ENCODE results near the gene MTFR1L. TPM values are rescaled to one million over a fixed set of nuclear protein-coding genes. Genes with fewer than 3 reads are reported as not detected.
A peak's percentile ranks its signal among the peaks of the same experiment; 100 is the strongest.

The MTFR1L gene
- total RNA-seq, 1 experiment from 2014 or later, result 26.2 TPM

GRCh38 chr1:25815208-25816111 is 4.3 kb upstream of the MTFR1L start:
- no peaks in the 10 kb centered on the region for H3K9me3 Mint-ChIP-seq (ENCODE audit: unreplicated experiment)
- H3K36me3 Mint-ChIP-seq (ENCODE audit: insufficient read depth, unreplicated experiment), result peaks cover 35% of the 10 kb centered on the region
- Histone ChIP-seq H3K4me3 (ENCODE audit: low read depth, low read length) (no peak overlapping the region), H3K27me3 (replicated peaks; ENCODE audit: control insufficient read depth, insufficient read depth, low read length) (no peaks in the 10 kb centered on the region), H3K36me3 (ENCODE audit: control insufficient read depth, insufficient read depth, low read length) (no peaks in the 10 kb centered on the region), H3K9me3 (no peaks in the 10 kb centered on the region), H3K4me1 (peaks cover 15% of the 10 kb centered on the region)
- intact Hi-C loops (cut with micrococcal nuclease; ENCODE audit: unreplicated experiment), result no loop called here
- no peak for TF ChIP-seq CTCF (IDR thresholded peaks at IDR 0.05; ENCODE audit: insufficient read depth in 1 of 2, low read depth in 1 of 2, low read length in 1 of 2, severe bottlenecking in 1 of 2, unreplicated experiment in 1 of 2)
- CTCF ChIA-PET, result interaction anchor here (0.6 kb wide), 1 partner anchor 189 kb away, joined by 4 read pairs; no protein-coding TSS in a partner anchor
- H3K4me3 Mint-ChIP-seq (ENCODE audit: unreplicated experiment), result no peak overlapping the region
- H3K4me1 Mint-ChIP-seq (ENCODE audit: low read depth, unreplicated experiment), result peaks cover 10% of the 10 kb centered on the region
- H3K27ac Mint-ChIP-seq (ENCODE audit: unreplicated experiment), result no peak overlapping the region
- POLR2A ChIA-PET, result interaction anchor here (0.5 kb wide), 1 partner anchor 77 kb away, joined by 7 read pairs; no protein-coding TSS in a partner anchor
- no peaks in the 10 kb centered on the region for H3K27me3 Mint-ChIP-seq (ENCODE audit: insufficient read depth, unreplicated experiment)
- no peak for DNase-seq
- no TSS peak for BruUV-seq (replicated peaks)

- H3K27me3 Mint-ChIP-seq (ENCODE audit: insufficient read depth, unreplicated experiment), result no peaks in the 10 kb centered on the region
- intact Hi-C loops (cut with micrococcal nuclease; ENCODE audit: unreplicated experiment), result no loop called here
- no peak overlapping the region for H3K4me3 Mint-ChIP-seq (ENCODE audit: unreplicated experiment)
- Histone ChIP-seq H3K9me3 (no peaks in the 10 kb centered on the region), H3K27me3 (replicated peaks; ENCODE audit: control insufficient read depth, insufficient read depth, low read length) (no peaks in the 10 kb centered on the region), H3K36me3 (ENCODE audit: control insufficient read depth, insufficient read depth, low read length) (no peaks in the 10 kb centered on the region), H3K4me1 (peaks cover 15% of the 10 kb centered on the region), H3K4me3 (ENCODE audit: low read depth, low read length) (no peak overlapping the region)
- TF ChIP-seq CTCF (IDR thresholded peaks at IDR 0.05; ENCODE audit: insufficient read depth in 1 of 2, low read depth in 1 of 2, low read length in 1 of 2, severe bottlenecking in 1 of 2, unreplicated experiment in 1 of 2), result no peak
- POLR2A ChIA-PET, result no interaction called here
- CTCF ChIA-PET, result no interaction called here
- peaks cover 16% of the 10 kb centered on the region for H3K4me1 Mint-ChIP-seq (ENCODE audit: low read depth, unreplicated experiment)
- no peaks in the 10 kb centered on the region for H3K9me3 Mint-ChIP-seq (ENCODE audit: unreplicated experiment)
- no TSS peak for BruUV-seq (replicated peaks)
- peaks cover 38% of the 10 kb centered on the region for H3K36me3 Mint-ChIP-seq (ENCODE audit: insufficient read depth, unreplicated experiment)
- H3K27ac Mint-ChIP-seq (ENCODE audit: unreplicated experiment), result no peak overlapping the region
- no peak for DNase-seq
These were observed 3.5 kb upstream of the MTFR1L start for GRCh38 chr1:25816112-25816718.

- intact Hi-C loops (cut with micrococcal nuclease; ENCODE audit: unreplicated experiment), result loop anchor here (2.0 kb wide), 1 partner anchor 71 kb away; no protein-coding TSS in a partner anchor
- ChIA-PET CTCF (interaction anchor here (0.6 to 1.0 kb wide), 3 partner anchors 179 to 323 kb away, joined by 3 to 4 read pairs (median 3); no protein-coding TSS in a partner anchor), POLR2A (no interaction called here)
- Histone ChIP-seq H3K27me3 (replicated peaks; ENCODE audit: control insufficient read depth, insufficient read depth, low read length) (no peaks in the 10 kb centered on the region), H3K36me3 (ENCODE audit: control insufficient read depth, insufficient read depth, low read length) (no peaks in the 10 kb centered on the region), H3K4me1 (peaks cover 15% of the 10 kb centered on the region), H3K9me3 (no peaks in the 10 kb centered on the region), H3K4me3 (ENCODE audit: low read depth, low read length) (no peak overlapping the region; the same call in 1 of the 2 replicates)
- no TSS peak for BruUV-seq (replicated peaks)
- H3K4me1 Mint-ChIP-seq (ENCODE audit: low read depth, unreplicated experiment), result peaks cover 26% of the 10 kb centered on the region
- peak overlapping the region; percentile 97 for H3K27ac Mint-ChIP-seq (ENCODE audit: unreplicated experiment)
- peaks cover 33% of the 10 kb centered on the region for H3K36me3 Mint-ChIP-seq (ENCODE audit: insufficient read depth, unreplicated experiment)
- H3K9me3 Mint-ChIP-seq (ENCODE audit: unreplicated experiment), result no peaks in the 10 kb centered on the region
- peak in 1 of 2 experiments; percentile 31 for DNase-seq
- H3K27me3 Mint-ChIP-seq (ENCODE audit: insufficient read depth, unreplicated experiment), result no peaks in the 10 kb centered on the region
- H3K4me3 Mint-ChIP-seq (ENCODE audit: unreplicated experiment), result peak overlapping the region; percentile 77
- peak in 1 of 2 experiments; percentile 36 for TF ChIP-seq CTCF (IDR thresholded peaks at IDR 0.05; ENCODE audit: insufficient read depth in 1 of 2, low read depth in 1 of 2, low read length in 1 of 2, severe bottlenecking in 1 of 2, unreplicated experiment in 1 of 2)
These were observed 1.8 kb upstream of the MTFR1L start for GRCh38 chr1:25817840-25818501.

Data from Caco-2 (cell line).